HG02981 (cell line): Measurements from ENCODE around the gene ST7L.

Experiments used
- ATAC-seq: cut with Tn5 transposase; IDR thresholded peaks from one replicate; pipeline ENCODE4 v1.9.1; 2021; ENCODE audit warnings: mild to moderate bottlenecking, moderate library complexity; ENCODE audit not compliant: unreplicated experiment

Gene ST7L

GRCh38 chr1:112520166-112520565 lies 98.8 kb downstream of the ST7L start:
- no peak for ATAC-seq

GRCh38 chr1:112518186-112518585 lies 100.8 kb downstream of the ST7L start:
- no peak for ATAC-seq

GRCh38 chr1:112517646-112518045 lies 101.3 kb downstream of the ST7L start:
- no peak for ATAC-seq

- no peak for ATAC-seq
Measured at GRCh38 chr1:112517231-112517630, 101.7 kb downstream of the ST7L start.

- no peak for ATAC-seq
Measured at GRCh38 chr1:112516141-112516540, 102.8 kb downstream of the ST7L start.

- no peak for ATAC-seq
Measured at GRCh38 chr1:112515311-112516009, 103.5 kb downstream of the ST7L start.

- no peak for ATAC-seq
Measured at GRCh38 chr1:112514901-112515300, 104.0 kb downstream of the ST7L start.

- no peak for ATAC-seq
Measured at GRCh38 chr1:112513112-112513870, 105.7 kb downstream of the ST7L start.

GRCh38 chr1:112511897-112512296 lies 107.0 kb downstream of the ST7L start:
- no peak for ATAC-seq

GRCh38 chr1:112510340-112510739 lies 108.6 kb downstream of the ST7L start:
- no peak for ATAC-seq

GRCh38 chr1:112509660-112510178 lies 109.2 kb downstream of the ST7L start:
- ATAC-seq: no peak

- peak; percentile 8 for ATAC-seq
Measured at GRCh38 chr1:112509005-112509659, 109.8 kb downstream of the ST7L start.

GRCh38 chr1:112508278-112509004 lies 110.5 kb downstream of the ST7L start, which contains the start of gene WNT2B:
WNT2B (plus strand) TSS chr1:112508965; CDS start chr1:112509263, 298 bp downstream.
- peak; percentile 57 for ATAC-seq

GRCh38 chr1:112507921-112508277 lies 111.0 kb downstream of the ST7L start:
- no peak for ATAC-seq

GRCh38 chr1:112507336-112507735 lies 111.6 kb downstream of the ST7L start:
- no peak for ATAC-seq

- no peak for ATAC-seq
Measured at GRCh38 chr1:112506731-112507130, 112.2 kb downstream of the ST7L start.

GRCh38 chr1:112506306-112506705 lies 112.6 kb downstream of the ST7L start:
- no peak for ATAC-seq

- no peak for ATAC-seq
Measured at GRCh38 chr1:112505878-112506277, 113.1 kb downstream of the ST7L start.

- no peak for ATAC-seq
Measured at GRCh38 chr1:112505400-112505785, 113.5 kb downstream of the ST7L start.

- ATAC-seq: no peak
Measured at GRCh38 chr1:112504661-112505399, 114.1 kb downstream of the ST7L start.
